Mesenteric fat pad (tissue), 1 donor: Measurements from ENCODE around the gene PRKCQ. TPM values are rescaled to one million over a fixed set of nuclear protein-coding genes. Genes with fewer than 3 reads are reported as not detected.
"Not testable (repeated sequence)": the region's sequence is repeated elsewhere in the genome, so short reads cannot be mapped to it uniquely, and the experiment has no call there.

ENCODE experiments used
- DNase-seq: peaks from one replicate; pipeline ENCODE4 v3.0.0-alpha.2; 2020; ENCODE audit warnings: low spot score
- total RNA-seq: library from RNA; stranded (reverse); fragmentation: NEBNext Ultra II Directional; extraction: Animal tissue kit (Norgen Biotek cat#: 25700); gene quantifications from one replicate; pipeline ENCODE4 v1.2.1, GENCODE V29; 2021
- donor health status: DM: yes; HTN: yes; CAD: no.

Gene PRKCQ
- total RNA-seq, 1 donor from 2014 or later = 0.35 TPM

- DNase-seq = no peak
These were observed 86.3 kb downstream of the PRKCQ start for GRCh38 chr10:6493521-6494441.

GRCh38 chr10:6492896-6493295 is 87.2 kb downstream of the PRKCQ start:
- no peak for DNase-seq

GRCh38 chr10:6491841-6492609 is 88.1 kb downstream of the PRKCQ start:
- DNase-seq = no peak

GRCh38 chr10:6490614-6491013 is 89.5 kb downstream of the PRKCQ start:
- no peak for DNase-seq

- DNase-seq = no peak
These were observed 92.2 kb downstream of the PRKCQ start for GRCh38 chr10:6487920-6488319.

GRCh38 chr10:6486309-6486708 is 93.8 kb downstream of the PRKCQ start:
- DNase-seq = no peak

- no peak for DNase-seq
These were observed 97.2 kb downstream of the PRKCQ start for GRCh38 chr10:6482737-6483357.

GRCh38 chr10:6478722-6479121 is 101.4 kb downstream of the PRKCQ start:
- DNase-seq = no peak

- no peak for DNase-seq
These were observed 103.1 kb downstream of the PRKCQ start for GRCh38 chr10:6476989-6477388.

- DNase-seq = no peak
These were observed 105.2 kb downstream of the PRKCQ start for GRCh38 chr10:6474871-6475270.

- DNase-seq = no peak
These were observed 106.1 kb downstream of the PRKCQ start for GRCh38 chr10:6473901-6474370.

- DNase-seq = no peak
These were observed 106.6 kb downstream of the PRKCQ start for GRCh38 chr10:6473430-6473829.

- DNase-seq = not testable (repeated sequence)
These were observed 107.4 kb downstream of the PRKCQ start for GRCh38 chr10:6472710-6473005.

- DNase-seq = no peak
These were observed 109.0 kb downstream of the PRKCQ start for GRCh38 chr10:6470894-6471618.

GRCh38 chr10:6469661-6470060 is 110.4 kb downstream of the PRKCQ start:
- no peak for DNase-seq

- no peak for DNase-seq
These were observed 114.0 kb downstream of the PRKCQ start for GRCh38 chr10:6465854-6466601.

- no peak for DNase-seq
These were observed 114.6 kb downstream of the PRKCQ start for GRCh38 chr10:6465437-6465836.

GRCh38 chr10:6464862-6465430 is 115.1 kb downstream of the PRKCQ start:
- DNase-seq = no peak

- DNase-seq = no peak
These were observed 116.7 kb downstream of the PRKCQ start for GRCh38 chr10:6463366-6463765.

- DNase-seq = no peak
These were observed 118.1 kb downstream of the PRKCQ start for GRCh38 chr10:6461961-6462360.
